Activated CD8-positive, alpha-beta memory T cell treated with anti-CD3 and anti-CD28 coated beads for 48 hours (primary cell): ENCODE results near the gene NHS.
A peak's percentile ranks its signal among the peaks of the same experiment; 100 is the strongest.

Source experiments
- DNase-seq, 3 experiments: peaks; one replicate each; pipeline ENCODE4 v3.0.0-alpha.2; 2020; ENCODE audit warnings: low read depth in 2 of 3, low spot score in 2 of 3

Gene NHS

DNA sequence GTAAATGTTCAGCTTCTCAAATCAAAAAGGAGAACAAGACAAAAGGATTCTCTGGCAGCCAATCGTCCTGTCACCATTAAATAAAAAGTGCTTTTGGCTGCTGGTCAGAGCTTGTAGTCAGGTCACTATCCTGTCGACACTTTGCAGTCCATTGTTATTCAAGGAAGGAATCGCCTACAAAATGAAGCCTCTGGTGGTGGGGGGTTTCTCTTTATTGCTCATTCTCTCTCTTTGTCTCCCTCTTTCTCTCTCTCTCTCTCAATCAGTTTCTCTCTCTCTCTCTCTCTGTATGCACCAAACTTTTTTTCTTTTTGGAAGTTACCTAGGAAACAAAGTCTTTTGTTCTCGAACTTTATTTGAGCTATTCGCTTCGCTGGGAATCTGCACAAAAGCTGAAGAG lies 344.7 kb downstream of the NHS start:
- DNase-seq, result no peak

DNA sequence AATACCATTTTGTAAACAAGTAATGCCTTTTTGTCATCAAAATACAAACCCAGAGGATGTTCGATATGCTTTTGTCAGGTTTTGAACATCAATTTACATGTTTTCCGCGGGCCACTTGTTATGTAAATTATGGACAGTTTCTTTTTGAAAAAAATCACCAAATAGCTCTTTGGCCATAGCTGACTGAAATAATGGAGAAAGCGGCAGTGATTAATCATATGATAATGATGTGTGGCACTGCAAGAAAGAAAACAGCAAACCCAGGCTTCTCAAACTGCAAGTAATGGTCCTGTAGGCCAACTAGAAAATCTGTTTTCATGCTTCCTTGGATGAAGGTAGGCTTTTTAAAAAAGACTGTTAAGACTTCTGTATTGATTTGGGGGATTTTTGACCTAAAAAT lies 346.7 kb downstream of the NHS start:
- no peak for DNase-seq

- no peak for DNase-seq
Observed at GRCh38 chrX:17725181-17725580, 350.2 kb downstream of the NHS start.

- DNase-seq, result no peak
Observed at GRCh38 chrX:17732138-17732783, 357.3 kb downstream of the NHS start.

DNA sequence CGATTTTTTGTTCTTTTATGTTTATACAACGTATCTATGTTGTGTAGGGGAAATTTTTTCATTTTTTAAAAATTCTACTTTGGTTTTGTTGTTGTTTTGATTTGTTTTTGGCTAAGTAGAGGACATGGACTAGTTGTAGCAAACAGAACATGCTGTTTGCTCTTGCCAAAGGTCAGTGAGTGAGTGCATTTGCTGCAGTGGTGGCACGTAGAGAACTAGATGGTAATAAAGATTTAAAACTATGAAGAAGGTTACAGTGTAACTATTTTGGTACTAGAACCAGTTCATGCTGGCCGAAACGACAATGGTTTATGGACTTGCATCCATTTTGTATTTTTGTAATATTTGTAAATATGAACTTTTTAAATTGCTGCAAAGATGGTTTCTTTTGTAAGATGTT lies 360.4 kb downstream of the NHS start:
- no peak for DNase-seq

GRCh38 chrX:17736478-17736855 lies 361.5 kb downstream of the NHS start:
- DNase-seq, result peak in 1 of 3 experiments; percentile 3

- DNase-seq, result peak; percentile 37 to 55 (median 55)
Observed at GRCh38 chrX:17736856-17737709, 362.1 kb downstream of the NHS start, which contains the start of gene SCML1. TSS of gene SCML1 (plus strand) at chrX:17737493. CDS start at chrX:17744187, 6,694 bp downstream.

DNA sequence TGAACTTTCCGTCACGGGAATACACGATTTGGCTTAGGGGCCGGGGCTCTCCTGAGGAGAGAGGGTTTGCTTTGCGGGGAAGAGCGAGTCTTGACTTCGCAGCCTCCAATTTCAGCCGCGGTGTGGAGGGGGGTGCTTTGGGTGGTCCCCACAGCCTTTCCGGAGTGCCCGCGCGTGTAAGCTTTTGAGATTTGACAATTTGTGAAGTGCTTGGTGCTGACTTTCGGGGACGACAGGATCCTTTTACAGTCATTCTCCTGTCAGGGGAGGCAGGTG lies 362.6 kb downstream of the NHS start:
- DNase-seq, result peak in 2 of 3 experiments; percentile 1 to 2

- DNase-seq, result peak in 2 of 3 experiments; percentile 0 to 5
Observed at GRCh38 chrX:17737986-17738713, 363.1 kb downstream of the NHS start.

- no peak for DNase-seq
Observed at GRCh38 chrX:17738737-17739535, 363.9 kb downstream of the NHS start.

GRCh38 chrX:17740137-17741122 lies 365.4 kb downstream of the NHS start:
- DNase-seq, result no peak

DNA sequence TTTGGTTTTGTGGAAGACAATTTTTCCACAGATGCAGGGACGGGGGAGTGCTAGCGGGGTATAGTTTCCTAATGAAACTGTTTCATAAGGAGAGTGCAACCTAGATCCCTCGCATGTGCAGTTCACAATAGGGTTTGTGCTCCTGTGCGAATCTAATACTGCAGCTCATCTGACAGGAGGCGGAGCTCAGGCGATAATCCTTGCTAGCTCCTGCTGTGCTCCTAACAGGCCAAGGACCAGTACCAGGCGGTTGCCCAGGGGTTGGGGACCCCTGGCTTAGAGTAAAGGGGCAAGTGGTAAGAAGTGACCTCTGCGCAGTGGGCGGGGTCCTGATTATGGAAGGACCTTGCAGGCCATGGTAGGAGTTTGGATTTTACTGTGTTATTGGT lies 366.1 kb downstream of the NHS start:
- no peak for DNase-seq

DNA sequence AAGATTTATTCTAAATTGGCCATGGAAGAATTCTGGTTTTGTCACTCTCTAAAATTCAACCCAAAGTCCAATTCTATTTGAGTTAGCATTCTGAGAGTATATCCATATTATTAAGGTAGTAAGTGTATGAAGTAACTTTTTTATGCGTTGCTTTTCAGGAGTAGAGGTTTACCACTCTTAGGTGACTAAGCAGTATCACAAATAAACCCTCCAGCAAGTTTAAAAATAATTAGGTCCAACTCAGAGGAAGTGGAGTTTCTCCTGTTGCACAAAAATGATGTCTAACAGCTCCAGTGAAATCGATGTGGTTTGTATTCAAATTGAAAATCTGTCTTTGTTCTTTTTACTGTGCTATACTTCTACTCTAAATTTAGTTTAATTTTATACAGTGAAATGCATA lies 368.9 kb downstream of the NHS start:
- DNase-seq, result no peak

- DNase-seq, result no peak
Observed at GRCh38 chrX:17744896-17745523, 370.0 kb downstream of the NHS start.

DNA sequence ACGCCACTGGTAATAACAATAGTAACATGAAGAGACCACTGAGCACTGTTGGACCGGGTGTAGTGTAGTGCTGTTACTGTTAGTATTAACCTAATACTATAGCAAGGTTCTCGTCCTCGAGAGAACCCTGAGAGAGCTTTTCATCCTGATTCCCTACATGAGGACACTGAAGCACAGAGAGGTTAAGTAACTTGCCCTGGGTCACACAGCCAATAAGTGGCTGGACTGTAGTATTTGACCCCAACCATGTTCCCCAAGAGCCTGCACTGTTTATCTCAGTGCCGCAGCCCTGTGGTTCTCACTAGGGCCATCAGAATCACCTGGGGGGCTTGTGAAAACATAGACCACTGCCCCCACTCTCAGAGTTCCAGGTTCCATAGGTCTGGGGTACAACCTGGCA lies 372.7 kb downstream of the NHS start:
- no peak for DNase-seq

- no peak for DNase-seq
Observed at GRCh38 chrX:17748684-17749083, 373.7 kb downstream of the NHS start.

DNA sequence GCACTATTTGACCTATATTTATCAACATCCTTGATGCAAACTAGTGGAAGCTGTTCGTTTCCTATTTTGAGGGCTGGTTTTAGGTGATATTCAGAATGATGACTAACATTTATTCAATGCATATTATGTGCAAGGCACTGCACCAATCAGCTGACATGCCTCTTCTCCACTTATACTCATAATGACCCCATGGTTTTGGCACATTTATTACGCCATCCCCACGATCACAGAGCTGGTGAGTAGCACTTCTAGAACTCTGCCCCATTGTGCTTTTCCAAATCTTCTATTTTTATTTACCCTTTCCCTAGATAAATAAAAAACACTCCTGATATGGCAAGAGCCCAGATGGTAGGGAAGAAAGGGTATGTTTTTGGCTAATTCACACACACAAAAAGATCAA lies 375.4 kb downstream of the NHS start:
- DNase-seq, result no peak

DNA sequence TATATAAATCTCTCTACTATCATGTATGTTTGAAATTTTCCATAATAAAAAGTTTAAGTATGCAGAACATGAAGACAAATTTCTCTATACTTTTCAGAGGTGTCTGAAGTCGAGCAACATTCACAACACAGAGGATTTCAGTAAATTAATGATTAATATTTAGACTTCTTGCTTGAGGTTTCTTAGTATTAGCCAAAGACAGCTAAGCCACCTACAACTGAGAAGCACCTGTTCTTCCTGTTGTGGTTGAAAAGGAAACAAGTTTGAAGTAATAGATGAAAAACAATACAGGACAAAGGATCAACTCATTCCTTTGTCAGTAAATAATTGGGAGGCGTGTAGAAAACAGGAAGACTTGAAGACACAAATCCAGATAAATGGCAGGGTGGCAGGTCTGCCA lies 383.4 kb downstream of the NHS start:
- DNase-seq, result no peak

DNA sequence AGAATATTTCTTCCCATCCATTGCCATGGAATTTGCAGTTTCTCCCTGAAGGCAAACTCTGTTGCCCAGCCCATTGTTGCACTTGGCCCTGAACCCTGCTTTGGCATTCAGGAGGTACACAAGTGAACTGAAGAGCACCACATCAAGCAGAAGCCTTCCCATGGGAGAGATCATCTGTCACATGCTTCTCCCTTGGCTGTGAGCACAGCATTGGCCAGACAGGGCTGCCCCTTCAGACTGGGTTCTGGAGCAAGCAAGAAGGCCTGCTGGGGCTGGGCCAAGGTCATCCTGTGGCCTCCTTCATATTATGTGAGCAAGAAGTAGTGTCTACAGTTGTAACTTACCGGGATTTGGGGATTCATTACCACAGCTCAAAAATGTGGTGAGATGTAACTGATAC lies 385.0 kb downstream of the NHS start:
- no peak for DNase-seq

DNA sequence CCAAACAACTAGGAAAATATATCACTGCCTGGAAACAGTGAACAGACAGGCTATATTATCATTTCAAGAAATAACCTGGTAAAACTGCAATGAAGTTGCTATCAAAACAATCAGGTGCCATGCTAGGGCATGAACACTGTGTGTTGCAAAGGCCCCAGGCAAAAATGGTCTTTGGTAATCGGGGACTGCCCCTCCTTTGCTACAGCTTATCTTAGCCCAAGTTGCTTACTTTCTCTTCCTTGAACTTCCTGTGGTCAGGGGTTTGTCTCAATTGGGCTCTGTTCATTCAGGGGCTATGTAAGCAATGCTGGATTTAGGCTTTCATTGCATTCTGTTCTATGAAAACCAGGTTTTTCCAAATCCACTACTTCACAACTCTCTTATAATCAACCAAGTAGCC lies 392.7 kb downstream of the NHS start:
- DNase-seq, result no peak
